Fibroblast of lung (primary cell): ENCODE measurements around the gene NFATC2.

Experiments used
- EZH2 ChIP-seq: IDR thresholded peaks from 2 replicates; pipeline ENCODE4 v1.5.1; 2012; ENCODE audit warnings: low read length, control low read depth, mild to moderate bottlenecking; ENCODE audit errors: missing control alignments
- TF ChIP-seq, protein P1 (sequence below), 2 donors: IDR thresholded peaks in 1 of 2; conservative IDR thresholded peaks in 1 of 2; 1 replicate in 1 of 2; 2 replicates in 1 of 2; pipeline ENCODE4 v1.5.1; 2011 to 2012; ENCODE audit warnings: low read length in 2 of 2, control low read depth in 1 of 2, inconsistent platforms in 1 of 2, low read depth in 1 of 2, mild to moderate bottlenecking in 1 of 2

DNA sequence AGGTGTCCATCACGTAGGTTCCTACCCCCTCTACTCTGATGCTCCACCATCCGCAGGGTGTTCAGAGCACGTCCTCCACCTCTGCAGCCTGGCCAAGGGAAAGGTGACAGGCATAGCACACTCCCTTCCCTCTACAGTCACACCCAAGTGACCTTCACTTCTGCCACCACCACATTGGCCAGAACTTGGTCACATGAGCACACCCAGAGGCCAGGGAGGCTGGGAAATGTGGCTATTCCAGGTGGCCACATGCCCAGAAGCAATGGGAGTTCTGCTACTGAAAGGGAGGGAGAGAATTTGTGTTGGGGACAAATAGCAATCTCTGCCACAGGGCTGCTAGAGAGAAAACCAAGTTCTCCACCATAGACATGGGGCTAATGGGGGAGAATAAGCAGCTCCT, 180.3 kb downstream of the NFATC2 start:
- TF ChIP-seq, protein P1, sequence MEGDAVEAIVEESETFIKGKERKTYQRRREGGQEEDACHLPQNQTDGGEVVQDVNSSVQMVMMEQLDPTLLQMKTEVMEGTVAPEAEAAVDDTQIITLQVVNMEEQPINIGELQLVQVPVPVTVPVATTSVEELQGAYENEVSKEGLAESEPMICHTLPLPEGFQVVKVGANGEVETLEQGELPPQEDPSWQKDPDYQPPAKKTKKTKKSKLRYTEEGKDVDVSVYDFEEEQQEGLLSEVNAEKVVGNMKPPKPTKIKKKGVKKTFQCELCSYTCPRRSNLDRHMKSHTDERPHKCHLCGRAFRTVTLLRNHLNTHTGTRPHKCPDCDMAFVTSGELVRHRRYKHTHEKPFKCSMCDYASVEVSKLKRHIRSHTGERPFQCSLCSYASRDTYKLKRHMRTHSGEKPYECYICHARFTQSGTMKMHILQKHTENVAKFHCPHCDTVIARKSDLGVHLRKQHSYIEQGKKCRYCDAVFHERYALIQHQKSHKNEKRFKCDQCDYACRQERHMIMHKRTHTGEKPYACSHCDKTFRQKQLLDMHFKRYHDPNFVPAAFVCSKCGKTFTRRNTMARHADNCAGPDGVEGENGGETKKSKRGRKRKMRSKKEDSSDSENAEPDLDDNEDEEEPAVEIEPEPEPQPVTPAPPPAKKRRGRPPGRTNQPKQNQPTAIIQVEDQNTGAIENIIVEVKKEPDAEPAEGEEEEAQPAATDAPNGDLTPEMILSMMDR (conservative IDR thresholded peaks at IDR 0.05 in 1 of 2, IDR thresholded peaks at IDR 0.05 in 1 of 2; ENCODE audit: low read depth in 1 of 2, low read length in 2 of 2): no peak
- TF ChIP-seq EZH2: no peak
